ENCODE measurements around the gene TXNDC15. TPM values are rescaled to one million over a fixed set of nuclear protein-coding genes. Genes with fewer than 3 reads are reported as not detected.

The TXNDC15 gene
- total and polyA plus RNA-seq, 2 of the 13 experiments (the other 11 are each of a cell fraction or from before 2014, with no cell fraction given) = 22.2 to 49.9 TPM

DNA sequence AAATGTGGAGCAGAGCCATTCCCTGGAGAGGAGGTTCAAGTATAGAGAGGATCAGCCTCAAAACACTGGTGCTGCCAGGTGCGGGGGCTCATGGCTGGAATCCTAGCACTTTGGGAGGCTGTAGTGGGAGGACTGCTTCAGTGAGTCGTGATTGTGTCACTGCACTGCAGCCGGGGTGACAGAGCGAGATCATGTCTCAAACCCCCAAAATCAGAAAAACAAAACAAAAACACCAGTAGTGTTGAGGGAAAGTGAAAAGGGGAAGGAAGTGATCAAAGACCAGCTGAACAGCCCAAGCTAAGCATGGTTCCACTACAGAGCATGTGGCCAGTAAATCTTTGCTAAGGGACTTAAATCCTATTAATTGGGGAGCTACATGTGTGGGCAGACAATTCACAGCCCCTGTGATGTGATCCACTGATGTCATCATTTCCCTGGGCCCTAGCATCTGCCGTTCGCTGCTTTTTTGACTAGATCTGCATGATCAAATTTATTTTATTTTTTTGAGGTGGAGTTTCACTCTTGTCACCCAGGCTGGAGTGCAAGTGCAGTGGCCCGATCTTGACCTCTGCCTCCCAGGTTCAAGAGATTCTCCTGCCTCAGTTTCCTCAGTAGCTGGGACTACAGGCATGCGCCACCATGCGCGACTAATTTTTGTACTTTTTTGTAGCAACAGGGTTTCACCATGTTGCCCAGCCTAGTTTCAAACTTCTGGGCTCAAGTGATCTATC, 28.1 kb downstream of the TXNDC15 start:
- POLR2A ChIA-PET = no interaction called here
- no peak for FAIRE-seq

More for the DNA sequence above, 28.1 kb downstream of the TXNDC15 start:
- CTCF ChIA-PET (ENCODE audit: low intra/inter-chr PET ratio, low total read pairs) = no interaction called here
- no peaks in the 10 kb centered on the region for H3K9me3 ChIP-seq (ENCODE audit: low read length)
- intact Hi-C loops (cut with micrococcal nuclease; ENCODE audit: unreplicated experiment) = no loop called here
- no peak overlapping the region for H3K9ac ChIP-seq (ENCODE audit: insufficient read depth, low read depth, low read length)
- peaks cover 13% of the 10 kb centered on the region; the same call in 1 of the 2 replicates for H3K4me1 ChIP-seq (ENCODE audit: insufficient read depth, low read length)
- H3K36me3 ChIP-seq (replicated peaks in 1 of 2; ENCODE audit: control insufficient read depth in 1 of 2, insufficient read depth in 2 of 2, low read length in 2 of 2) = peaks cover 6 to 16% of the 10 kb centered on the region in 2 experiments; a peak in 3 of 5 replicates
- no peak overlapping the region for H3K27ac ChIP-seq (ENCODE audit: extremely low read length, insufficient read depth, low read length)
- no peak overlapping the region for H2AFZ ChIP-seq (ENCODE audit: low read length)
- ATAC-seq (no peak), DNase-seq (ENCODE audit: low spot score) (no peak)
- H3K79me2 ChIP-seq (ENCODE audit: insufficient read depth, low read length) = peaks cover 4% of the 10 kb centered on the region
- BruUV-seq (replicated peaks) = no TSS peak
- TF ChIP-seq XRCC5 (optimal IDR thresholded peaks at IDR 0.05; ENCODE audit: low read length) (no peak), ZNF788 (CRISPR knock-in tag; IDR thresholded peaks at IDR 0.05; ENCODE audit: borderline replicate concordance) (no peak), ZNF253 (CRISPR knock-in tag; IDR thresholded peaks at IDR 0.05; ENCODE audit: borderline replicate concordance) (no peak), SAP130 (CRISPR knock-in tag; IDR thresholded peaks at IDR 0.05; ENCODE audit: low read depth) (no peak), RFX3 (CRISPR knock-in tag; IDR thresholded peaks at IDR 0.05) (no peak), FOXP1 (IDR thresholded peaks at IDR 0.05) (no peak), FOXP1 (CRISPR knock-in tag; IDR thresholded peaks at IDR 0.05) (no peak), ZNF577 (CRISPR knock-in tag; IDR thresholded peaks at IDR 0.05; ENCODE audit: borderline replicate concordance, low read depth) (no peak), ZNF652 (CRISPR knock-in tag; IDR thresholded peaks at IDR 0.05; ENCODE audit: borderline replicate concordance, low read depth) (no peak)
- TF ChIP-seq, protein P1, sequence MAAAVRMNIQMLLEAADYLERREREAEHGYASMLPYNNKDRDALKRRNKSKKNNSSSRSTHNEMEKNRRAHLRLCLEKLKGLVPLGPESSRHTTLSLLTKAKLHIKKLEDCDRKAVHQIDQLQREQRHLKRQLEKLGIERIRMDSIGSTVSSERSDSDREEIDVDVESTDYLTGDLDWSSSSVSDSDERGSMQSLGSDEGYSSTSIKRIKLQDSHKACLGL (CRISPR knock-in tag; IDR thresholded peaks at IDR 0.05) = no peak
- TF ChIP-seq, protein P2, sequence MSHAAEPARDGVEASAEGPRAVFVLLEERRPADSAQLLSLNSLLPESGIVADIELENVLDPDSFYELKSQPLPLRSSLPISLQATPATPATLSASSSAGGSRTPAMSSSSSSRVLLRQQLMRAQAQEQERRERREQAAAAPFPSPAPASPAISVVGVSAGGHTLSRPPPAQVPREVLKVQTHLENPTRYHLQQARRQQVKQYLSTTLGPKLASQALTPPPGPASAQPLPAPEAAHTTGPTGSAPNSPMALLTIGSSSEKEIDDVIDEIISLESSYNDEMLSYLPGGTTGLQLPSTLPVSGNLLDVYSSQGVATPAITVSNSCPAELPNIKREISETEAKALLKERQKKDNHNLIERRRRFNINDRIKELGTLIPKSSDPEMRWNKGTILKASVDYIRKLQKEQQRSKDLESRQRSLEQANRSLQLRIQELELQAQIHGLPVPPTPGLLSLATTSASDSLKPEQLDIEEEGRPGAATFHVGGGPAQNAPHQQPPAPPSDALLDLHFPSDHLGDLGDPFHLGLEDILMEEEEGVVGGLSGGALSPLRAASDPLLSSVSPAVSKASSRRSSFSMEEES (CRISPR knock-in tag; IDR thresholded peaks at IDR 0.05) = no peak
- TF ChIP-seq, protein P3, sequence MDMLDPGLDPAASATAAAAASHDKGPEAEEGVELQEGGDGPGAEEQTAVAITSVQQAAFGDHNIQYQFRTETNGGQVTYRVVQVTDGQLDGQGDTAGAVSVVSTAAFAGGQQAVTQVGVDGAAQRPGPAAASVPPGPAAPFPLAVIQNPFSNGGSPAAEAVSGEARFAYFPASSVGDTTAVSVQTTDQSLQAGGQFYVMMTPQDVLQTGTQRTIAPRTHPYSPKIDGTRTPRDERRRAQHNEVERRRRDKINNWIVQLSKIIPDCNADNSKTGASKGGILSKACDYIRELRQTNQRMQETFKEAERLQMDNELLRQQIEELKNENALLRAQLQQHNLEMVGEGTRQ (IDR thresholded peaks at IDR 0.05; ENCODE audit: low read depth, low read length) = no peak
- TF ChIP-seq, protein P3 (CRISPR knock-in tag; IDR thresholded peaks at IDR 0.05; ENCODE audit: borderline replicate concordance) = no peak
- no peaks in the 10 kb centered on the region for H4K20me1 ChIP-seq (ENCODE audit: insufficient read depth, low read length)
- no peak overlapping the region for H3K4me2 ChIP-seq (ENCODE audit: low read depth, low read length)
- WGBS (ENCODE audit: low lambda C conversion rate) = 92% methylated on average over 10 of the region's 10 CpGs
- in situ Hi-C loops (cut with HindIII; ENCODE audit: extremely low pct_ligation_motif_present, low pct_unique_long_range_greater_than_20kb) = no loop called here
- no peaks in the 10 kb centered on the region for H3K27me3 ChIP-seq (ENCODE audit: control insufficient read depth in 1 of 2, insufficient read depth in 2 of 2, low read length in 2 of 2)
- no peak overlapping the region for H3K4me3 ChIP-seq (replicated peaks in 1 of 3; ENCODE audit: insufficient read depth in 1 of 3, low read depth in 2 of 3, low read length in 3 of 3)

Data from HepG2 (cell line).